ENCODE measurements around the gene ATG13.

ATG13 gene

GRCh38 chr11:46625406-46625805 is 8.1 kb downstream of the ATG13 start:
- Histone ChIP-seq H3K9me3 (ENCODE audit: control insufficient read depth, insufficient read depth, low read depth, low read length) (no peaks in the 10 kb centered on the region), H3K4me1 (ENCODE audit: control insufficient read depth, insufficient read depth, low read length) (no peaks in the 10 kb centered on the region), H3K27ac (ENCODE audit: extremely low read depth, low read depth, low read length) (no peak overlapping the region), H3K36me3 (ENCODE audit: control insufficient read depth in 2 of 2, insufficient read depth in 1 of 2, low read length in 2 of 2) (peaks cover 2 to 59% of the 10 kb centered on the region in 2 experiments; a peak in 2 of 3 replicates), H3K4me3 (ENCODE audit: low read depth, low read length) (no peak overlapping the region)
- ChIA-PET CTCF (interaction anchor here (0.7 kb wide), 2 partner anchors 32 to 194 kb away, joined by 3 to 4 read pairs; no protein-coding TSS in a partner anchor), POLR2A (no interaction called here)
- TF ChIP-seq ZNF423 (tag by site-specific recombination; IDR thresholded peaks at IDR 0.05) = no peak
- TF ChIP-seq ZBTB17 (tag by site-specific recombination; IDR thresholded peaks at IDR 0.05) = peak; percentile 34; the same call in 1 of the 2 replicates

- Histone ChIP-seq H3K36me3 (ENCODE audit: control insufficient read depth in 2 of 2, insufficient read depth in 1 of 2, low read length in 2 of 2) (peaks cover 7 to 53% of the 10 kb centered on the region in 2 experiments; a peak in 2 of 3 replicates), H3K27ac (ENCODE audit: extremely low read depth, low read depth, low read length) (no peak overlapping the region), H3K4me3 (ENCODE audit: low read depth, low read length) (no peak overlapping the region), H3K9me3 (ENCODE audit: control insufficient read depth, insufficient read depth, low read depth, low read length) (no peaks in the 10 kb centered on the region), H3K4me1 (ENCODE audit: control insufficient read depth, insufficient read depth, low read length) (no peaks in the 10 kb centered on the region)
- POLR2A ChIA-PET = no interaction called here
- TF ChIP-seq ATF2 (tag by site-specific recombination; IDR thresholded peaks at IDR 0.05; ENCODE audit: low read depth) = no peak
- TF ChIP-seq ZBTB17 (tag by site-specific recombination; IDR thresholded peaks at IDR 0.05) = peak; percentile 26; the same call in 1 of the 2 replicates
- peak; percentile 42 for TF ChIP-seq KLF1 (tag by site-specific recombination; IDR thresholded peaks at IDR 0.05)
- CTCF ChIA-PET = interaction anchor here (0.6 kb wide), 1 partner anchor 150 kb away, joined by 3 read pairs; no protein-coding TSS in a partner anchor
Measured at GRCh38 chr11:46628961-46629360, 11.6 kb downstream of the ATG13 start.

GRCh38 chr11:46630237-46630636 is 12.9 kb downstream of the ATG13 start:
- peaks cover 7 to 40% of the 10 kb centered on the region in 2 experiments; a peak in 2 of 3 replicates for H3K36me3 ChIP-seq (ENCODE audit: control insufficient read depth in 2 of 2, insufficient read depth in 1 of 2, low read length in 2 of 2)
- no peak overlapping the region for H3K27ac ChIP-seq (ENCODE audit: extremely low read depth, low read depth, low read length)
- H3K9me3 ChIP-seq (ENCODE audit: control insufficient read depth, insufficient read depth, low read depth, low read length) = no peaks in the 10 kb centered on the region
- no peak overlapping the region for H3K4me3 ChIP-seq (ENCODE audit: low read depth, low read length)
- CTCF ChIA-PET = interaction anchor here (0.6 to 2.2 kb wide), 3 partner anchors 12 to 795 kb away, joined by 3 to 16 read pairs (median 5); partner anchors contain the start of genes ATG13 and HARBI1
- TF ChIP-seq ZNF664 (tag by site-specific recombination; IDR thresholded peaks at IDR 0.05) (no peak), ZNF211 (tag by site-specific recombination; IDR thresholded peaks at IDR 0.05; ENCODE audit: low read depth) (no peak), HOXA7 (CRISPR knock-in tag; IDR thresholded peaks at IDR 0.05; ENCODE audit: borderline replicate concordance) (no peak), SP7 (tag by site-specific recombination; IDR thresholded peaks at IDR 0.05) (no peak), ZNF148 (tag by site-specific recombination; IDR thresholded peaks at IDR 0.05; ENCODE audit: borderline replicate concordance) (no peak), ZNF248 (tag by site-specific recombination; IDR thresholded peaks at IDR 0.05) (no peak), ZNF585B (tag by site-specific recombination; IDR thresholded peaks at IDR 0.05) (no peak), ZNF24 (tag by site-specific recombination; IDR thresholded peaks at IDR 0.05) (no peak), ZXDB (tag by site-specific recombination; IDR thresholded peaks at IDR 0.05) (no peak), SCRT2 (tag by site-specific recombination; IDR thresholded peaks at IDR 0.05) (no peak), ZNF202 (tag by site-specific recombination; IDR thresholded peaks at IDR 0.05; ENCODE audit: borderline replicate concordance) (no peak), ZNF302 (tag by site-specific recombination; IDR thresholded peaks at IDR 0.05; ENCODE audit: low read depth) (no peak), ZNF16 (tag by site-specific recombination; IDR thresholded peaks at IDR 0.05; ENCODE audit: low read depth) (no peak), ZNF354C (tag by site-specific recombination; IDR thresholded peaks at IDR 0.05; ENCODE audit: borderline replicate concordance, low read depth) (no peak), ZNF837 (tag by site-specific recombination; IDR thresholded peaks at IDR 0.05) (no peak), ZNF274 (IDR thresholded peaks at IDR 0.05; ENCODE audit: low read length) (no peak), ZNF274 (tag by site-specific recombination; IDR thresholded peaks at IDR 0.05; ENCODE audit: borderline replicate concordance) (no peak)
- H3K4me1 ChIP-seq (ENCODE audit: control insufficient read depth, insufficient read depth, low read length) = no peaks in the 10 kb centered on the region
- POLR2A ChIA-PET = no interaction called here

Data from HEK293 (cell line).